HG02588 (cell line): ENCODE measurements around the gene PLD2.
A peak's percentile ranks its signal among the peaks of the same experiment; 100 is the strongest.

Experiments
- ATAC-seq: cut with Tn5 transposase; IDR thresholded peaks from one replicate; pipeline ENCODE4 v1.9.1; 2021; ENCODE audit warnings: mild to moderate bottlenecking, moderate library complexity; ENCODE audit not compliant: unreplicated experiment

PLD2 gene

GRCh38 chr17:4832829-4833177 lies 25.9 kb downstream of the PLD2 start:
- peak; percentile 14 for ATAC-seq

- peak; percentile 86 for ATAC-seq
Measured at GRCh38 chr17:4833178-4833940, 26.4 kb downstream of the PLD2 start, which contains the start of gene MINK1. Gene MINK1, plus strand, starts transcription at chr17:4833340. Its CDS starts 244 bp downstream, at chr17:4833584.

- no peak for ATAC-seq
Measured at GRCh38 chr17:4833941-4834680, 27.2 kb downstream of the PLD2 start.

- no peak for ATAC-seq
Measured at GRCh38 chr17:4834681-4835020, 27.7 kb downstream of the PLD2 start.

- no peak for ATAC-seq
Measured at GRCh38 chr17:4836221-4836620, 29.3 kb downstream of the PLD2 start.

- ATAC-seq = no peak
Measured at GRCh38 chr17:4837471-4838308, 30.7 kb downstream of the PLD2 start.

- no peak for ATAC-seq
Measured at GRCh38 chr17:4838309-4838785, 31.4 kb downstream of the PLD2 start.

- no peak for ATAC-seq
Measured at GRCh38 chr17:4839221-4839620, 32.3 kb downstream of the PLD2 start.

GRCh38 chr17:4839965-4840892 lies 33.3 kb downstream of the PLD2 start:
- no peak for ATAC-seq

- ATAC-seq = no peak
Measured at GRCh38 chr17:4840893-4841242, 33.9 kb downstream of the PLD2 start.

GRCh38 chr17:4842376-4842775 lies 35.4 kb downstream of the PLD2 start:
- no peak for ATAC-seq

- no peak for ATAC-seq
Measured at GRCh38 chr17:4843321-4844000, 36.5 kb downstream of the PLD2 start.

GRCh38 chr17:4845118-4845517 lies 38.2 kb downstream of the PLD2 start:
- no peak for ATAC-seq

- no peak for ATAC-seq
Measured at GRCh38 chr17:4846635-4847390, 39.9 kb downstream of the PLD2 start.

GRCh38 chr17:4849011-4849536 lies 42.1 kb downstream of the PLD2 start:
- ATAC-seq = no peak

GRCh38 chr17:4850246-4850645 lies 43.3 kb downstream of the PLD2 start:
- no peak for ATAC-seq

GRCh38 chr17:4851084-4851483 lies 44.1 kb downstream of the PLD2 start:
- ATAC-seq = no peak

- ATAC-seq = no peak
Measured at GRCh38 chr17:4852567-4853207, 45.7 kb downstream of the PLD2 start.
